Keratinocyte (primary cell): Measurements from ENCODE around the gene LALBA.

ENCODE experiments used
- EZH2 ChIP-seq: IDR thresholded peaks from one replicate; pipeline ENCODE4 v1.6.1; 2012; ENCODE audit warnings: inconsistent platforms, mild to moderate bottlenecking, low read length, moderate library complexity
- TF ChIP-seq, protein P1 (sequence below), 3 experiments: IDR thresholded peaks in 1 of 3; conservative IDR thresholded peaks in 1 of 3; optimal IDR thresholded peaks in 1 of 3; 2 replicates in 2 of 3; 3 replicates in 1 of 3; pipeline versions ENCODE3 to v1.5.1; 2011; ENCODE audit warnings: low read length in 3 of 3, mild to moderate bottlenecking in 3 of 3, moderate library complexity in 2 of 3, control low read depth in 1 of 3, inconsistent platforms in 1 of 3; ENCODE audit not compliant: insufficient read depth in 2 of 3; ENCODE audit errors: extremely low read depth in 1 of 3

DNA sequence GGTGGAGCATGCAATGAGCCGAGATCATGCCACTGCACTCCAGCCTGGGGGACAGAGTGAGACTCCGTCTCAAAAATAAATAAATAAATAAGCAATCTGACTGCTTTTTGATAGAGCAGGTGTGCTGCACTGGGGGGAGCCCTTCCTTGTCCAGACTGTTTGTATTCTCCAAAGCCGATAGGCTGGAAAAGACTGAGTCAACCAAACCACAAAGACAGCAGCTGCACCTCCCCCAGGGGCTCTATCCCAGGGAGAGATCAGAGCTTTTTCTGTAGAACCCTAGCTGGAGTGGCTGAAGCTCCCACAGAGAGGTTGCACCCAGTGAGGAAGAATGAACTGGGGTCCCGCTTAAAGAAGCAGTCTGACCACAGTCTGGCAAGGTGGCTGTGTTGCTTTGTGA lies 45.8 kb upstream of the LALBA start:
- TF ChIP-seq, protein P1, sequence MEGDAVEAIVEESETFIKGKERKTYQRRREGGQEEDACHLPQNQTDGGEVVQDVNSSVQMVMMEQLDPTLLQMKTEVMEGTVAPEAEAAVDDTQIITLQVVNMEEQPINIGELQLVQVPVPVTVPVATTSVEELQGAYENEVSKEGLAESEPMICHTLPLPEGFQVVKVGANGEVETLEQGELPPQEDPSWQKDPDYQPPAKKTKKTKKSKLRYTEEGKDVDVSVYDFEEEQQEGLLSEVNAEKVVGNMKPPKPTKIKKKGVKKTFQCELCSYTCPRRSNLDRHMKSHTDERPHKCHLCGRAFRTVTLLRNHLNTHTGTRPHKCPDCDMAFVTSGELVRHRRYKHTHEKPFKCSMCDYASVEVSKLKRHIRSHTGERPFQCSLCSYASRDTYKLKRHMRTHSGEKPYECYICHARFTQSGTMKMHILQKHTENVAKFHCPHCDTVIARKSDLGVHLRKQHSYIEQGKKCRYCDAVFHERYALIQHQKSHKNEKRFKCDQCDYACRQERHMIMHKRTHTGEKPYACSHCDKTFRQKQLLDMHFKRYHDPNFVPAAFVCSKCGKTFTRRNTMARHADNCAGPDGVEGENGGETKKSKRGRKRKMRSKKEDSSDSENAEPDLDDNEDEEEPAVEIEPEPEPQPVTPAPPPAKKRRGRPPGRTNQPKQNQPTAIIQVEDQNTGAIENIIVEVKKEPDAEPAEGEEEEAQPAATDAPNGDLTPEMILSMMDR (optimal IDR thresholded peaks at IDR 0.05 in 1 of 3, IDR thresholded peaks at IDR 0.05 in 1 of 3, conservative IDR thresholded peaks at IDR 0.05 in 1 of 3; ENCODE audit: extremely low read depth in 1 of 3, insufficient read depth in 2 of 3, low read length in 3 of 3), result no peak
- TF ChIP-seq EZH2, result no peak
